HEK293 (cell line): Measurements from ENCODE around the gene EMILIN1.
A peak's percentile ranks its signal among the peaks of the same experiment; 100 is the strongest.

ENCODE experiments used
- GLIS2 ChIP-seq: fragments of 450-650 bp; formaldehyde crosslinking; IDR thresholded peaks from 2 replicates; pipeline ENCODE4 v1.5.1; 2016; ENCODE audit warnings: missing biosample characterization, missing genetic modification characterization
- KLF17 ChIP-seq: fragments of 450-650 bp; formaldehyde crosslinking; IDR thresholded peaks from 2 replicates; pipeline ENCODE4 v1.5.1; 2016; ENCODE audit warnings: missing biosample characterization, missing genetic modification characterization
- MEIS1 ChIP-seq: sonication (generic); formaldehyde crosslinking; IDR thresholded peaks from 2 replicates; pipeline ENCODE4 v1.8.1; 2022; ENCODE audit warnings: missing genetic modification reagents, mild to moderate bottlenecking, borderline replicate concordance
- PBX3 ChIP-seq: sonication (generic); formaldehyde crosslinking; IDR thresholded peaks from 2 replicates; pipeline ENCODE4 v1.8.1; 2022; ENCODE audit warnings: mild to moderate bottlenecking, moderate library complexity, missing genetic modification reagents
- PRDM1 ChIP-seq: fragments of 450-650 bp; formaldehyde crosslinking; IDR thresholded peaks from 2 replicates; pipeline ENCODE4; 2016; ENCODE audit warnings: missing biosample characterization, missing genetic modification characterization
- RBAK ChIP-seq: fragments of 450-650 bp; formaldehyde crosslinking; IDR thresholded peaks from 2 replicates; pipeline ENCODE4 v1.5.1; 2016; ENCODE audit warnings: missing biosample characterization, missing genetic modification characterization
- SCRT2 ChIP-seq: fragments of 450-650 bp; formaldehyde crosslinking; IDR thresholded peaks from 2 replicates; pipeline ENCODE4 v1.5.1; 2016; ENCODE audit warnings: missing biosample characterization, missing genetic modification characterization
- ZBTB1 ChIP-seq: fragments of 450-650 bp; formaldehyde crosslinking; IDR thresholded peaks from 2 replicates; pipeline ENCODE4 v1.5.1; 2016; ENCODE audit warnings: missing biosample characterization, missing genetic modification characterization
- ZNF174 ChIP-seq: fragments of 450-650 bp; formaldehyde crosslinking; IDR thresholded peaks from 2 replicates; pipeline ENCODE4 v1.5.0; 2017; ENCODE audit warnings: missing biosample characterization, mild to moderate bottlenecking, missing genetic modification characterization
- ZNF274 ChIP-seq, 2 experiments: fragments of 200-500 bp in 1 of 2; fragments of 450-650 bp in 1 of 2; sonication (Bioruptor generic) in 1 of 2; formaldehyde crosslinking in 1 of 2; IDR thresholded peaks; 2 replicates each; pipeline versions ENCODE4 v1.5.1 to v1.6.1; 2014 to 2016; ENCODE audit warnings: borderline replicate concordance in 1 of 2, inconsistent platforms in 1 of 2, low read length in 1 of 2, missing biosample characterization in 1 of 2, missing genetic modification characterization in 1 of 2
- ZNF311 ChIP-seq: fragments of 450-650 bp; formaldehyde crosslinking; IDR thresholded peaks from 2 replicates; pipeline ENCODE4 v1.5.1; 2017; ENCODE audit warnings: missing biosample characterization, missing genetic modification characterization, borderline replicate concordance
- ZNF37A ChIP-seq: fragments of 450-650 bp; IDR thresholded peaks from 2 replicates; pipeline ENCODE4 v1.5.1; 2018; ENCODE audit warnings: missing biosample characterization, missing genetic modification characterization
- ZNF558 ChIP-seq: fragments of 450-650 bp; formaldehyde crosslinking; IDR thresholded peaks from 2 replicates; pipeline ENCODE4 v1.5.1; 2016; ENCODE audit warnings: missing biosample characterization, missing genetic modification characterization
- ZNF560 ChIP-seq: fragments of 450-650 bp; formaldehyde crosslinking; IDR thresholded peaks from 2 replicates; pipeline ENCODE4 v1.5.1; 2017; ENCODE audit warnings: missing biosample characterization, missing genetic modification characterization, borderline replicate concordance
- ZNF561 ChIP-seq: fragments of 450-650 bp; IDR thresholded peaks from 2 replicates; pipeline ENCODE4 v1.5.1; 2018; ENCODE audit warnings: missing biosample characterization, missing genetic modification characterization, borderline replicate concordance
- ZNF645 ChIP-seq: fragments of 450-650 bp; formaldehyde crosslinking; IDR thresholded peaks from 2 replicates; pipeline ENCODE4; 2016; ENCODE audit warnings: missing biosample characterization, missing genetic modification characterization
- ZNF670 ChIP-seq: fragments of 450-650 bp; formaldehyde crosslinking; IDR thresholded peaks from 2 replicates; pipeline ENCODE4 v1.5.1; 2016; ENCODE audit warnings: missing biosample characterization, missing genetic modification characterization, low read depth
- ZNF776 ChIP-seq: fragments of 450-650 bp; formaldehyde crosslinking; IDR thresholded peaks from 2 replicates; pipeline ENCODE4 v1.5.0; 2017; ENCODE audit warnings: missing biosample characterization, missing genetic modification characterization, borderline replicate concordance
- ZSCAN4 ChIP-seq: fragments of 450-650 bp; formaldehyde crosslinking; IDR thresholded peaks from 2 replicates; pipeline ENCODE4 v1.5.1; 2017; ENCODE audit warnings: missing biosample characterization, missing genetic modification characterization
- TF ChIP-seq, protein P1 (sequence below): fragments of 450-650 bp; formaldehyde crosslinking; IDR thresholded peaks from 2 replicates; pipeline ENCODE4 v1.5.1; 2016; ENCODE audit warnings: missing biosample characterization, missing genetic modification characterization

EMILIN1 gene

GRCh38 chr2:27086090-27086723, 7.8 kb downstream of the EMILIN1 start (continued):
- TF ChIP-seq ZSCAN4 (tag by site-specific recombination), result no peak
- no peak for TF ChIP-seq ZNF560
- TF ChIP-seq ZNF311 (tag by site-specific recombination), result no peak
- TF ChIP-seq ZNF776, result no peak
- TF ChIP-seq GLIS2 (tag by site-specific recombination), result peak; percentile 64
- TF ChIP-seq, protein P1, sequence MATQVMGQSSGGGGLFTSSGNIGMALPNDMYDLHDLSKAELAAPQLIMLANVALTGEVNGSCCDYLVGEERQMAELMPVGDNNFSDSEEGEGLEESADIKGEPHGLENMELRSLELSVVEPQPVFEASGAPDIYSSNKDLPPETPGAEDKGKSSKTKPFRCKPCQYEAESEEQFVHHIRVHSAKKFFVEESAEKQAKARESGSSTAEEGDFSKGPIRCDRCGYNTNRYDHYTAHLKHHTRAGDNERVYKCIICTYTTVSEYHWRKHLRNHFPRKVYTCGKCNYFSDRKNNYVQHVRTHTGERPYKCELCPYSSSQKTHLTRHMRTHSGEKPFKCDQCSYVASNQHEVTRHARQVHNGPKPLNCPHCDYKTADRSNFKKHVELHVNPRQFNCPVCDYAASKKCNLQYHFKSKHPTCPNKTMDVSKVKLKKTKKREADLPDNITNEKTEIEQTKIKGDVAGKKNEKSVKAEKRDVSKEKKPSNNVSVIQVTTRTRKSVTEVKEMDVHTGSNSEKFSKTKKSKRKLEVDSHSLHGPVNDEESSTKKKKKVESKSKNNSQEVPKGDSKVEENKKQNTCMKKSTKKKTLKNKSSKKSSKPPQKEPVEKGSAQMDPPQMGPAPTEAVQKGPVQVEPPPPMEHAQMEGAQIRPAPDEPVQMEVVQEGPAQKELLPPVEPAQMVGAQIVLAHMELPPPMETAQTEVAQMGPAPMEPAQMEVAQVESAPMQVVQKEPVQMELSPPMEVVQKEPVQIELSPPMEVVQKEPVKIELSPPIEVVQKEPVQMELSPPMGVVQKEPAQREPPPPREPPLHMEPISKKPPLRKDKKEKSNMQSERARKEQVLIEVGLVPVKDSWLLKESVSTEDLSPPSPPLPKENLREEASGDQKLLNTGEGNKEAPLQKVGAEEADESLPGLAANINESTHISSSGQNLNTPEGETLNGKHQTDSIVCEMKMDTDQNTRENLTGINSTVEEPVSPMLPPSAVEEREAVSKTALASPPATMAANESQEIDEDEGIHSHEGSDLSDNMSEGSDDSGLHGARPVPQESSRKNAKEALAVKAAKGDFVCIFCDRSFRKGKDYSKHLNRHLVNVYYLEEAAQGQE (tag by site-specific recombination), result no peak
- peak; percentile 22 for TF ChIP-seq PBX3 (CRISPR knock-in tag)
- no peak for TF ChIP-seq MEIS1 (CRISPR knock-in tag)
- TF ChIP-seq ZNF645 (tag by site-specific recombination), result no peak
- no peak for TF ChIP-seq KLF17 (tag by site-specific recombination)
- no peak for TF ChIP-seq ZNF37A (tag by site-specific recombination)
- no peak for TF ChIP-seq ZNF670 (tag by site-specific recombination)
- TF ChIP-seq ZBTB1 (tag by site-specific recombination), result no peak
- no peak for TF ChIP-seq ZNF558 (tag by site-specific recombination)
- no peak for TF ChIP-seq PRDM1
- TF ChIP-seq RBAK (tag by site-specific recombination), result no peak
- no peak for TF ChIP-seq SCRT2 (tag by site-specific recombination)
- TF ChIP-seq ZNF561 (tag by site-specific recombination), result no peak
- TF ChIP-seq ZNF274 (IDR thresholded peaks at IDR 0.05; ENCODE audit: low read length), result no peak
- no peak for TF ChIP-seq ZNF274 (tag by site-specific recombination; IDR thresholded peaks at IDR 0.05; ENCODE audit: borderline replicate concordance)
- no peak for TF ChIP-seq ZNF174 (tag by site-specific recombination)
